Calu3 (cell line): ENCODE results near the gene APBA1. TPM values are rescaled to one million over a fixed set of nuclear protein-coding genes. Genes with fewer than 3 reads are reported as not detected.

Experiments
- BruUV-seq: library from RNA; stranded (reverse); fragments of 400-500 nt; replicated peaks from 2 replicates; lab custom pipeline; 2021; lab: Mats Ljungman, UMichigan
- CTCF ChIA-PET: fragments of 300-600 bp; sonication (Branson Sonifier 250); formaldehyde crosslinking; loops from one replicate; lab custom pipeline; 2022; ENCODE audit warnings: antibody characterized with exemption; lab: Charles Lee
- DNase-seq: peaks from one replicate; pipeline ENCODE4 v3.0.0; 2022
- H3K27ac Mint-ChIP-seq: one replicate; pipeline ENCODE4 v1.8.0; 2022; ENCODE audit warnings: mixed read lengths; ENCODE audit not compliant: unreplicated experiment
- H3K27me3 Mint-ChIP-seq: one replicate; pipeline ENCODE4 v1.8.0; 2022; ENCODE audit warnings: mixed read lengths; ENCODE audit not compliant: unreplicated experiment
- H3K36me3 Mint-ChIP-seq: one replicate; pipeline ENCODE4 v1.8.0; 2022; ENCODE audit warnings: mild to moderate bottlenecking, moderate library complexity, mixed read lengths; ENCODE audit not compliant: insufficient read depth, unreplicated experiment
- H3K4me1 Mint-ChIP-seq: one replicate; pipeline ENCODE4 v1.8.0; 2022; ENCODE audit warnings: mild to moderate bottlenecking, low read depth, mixed read lengths; ENCODE audit not compliant: unreplicated experiment
- H3K4me3 Mint-ChIP-seq: one replicate; pipeline ENCODE4 v1.8.0; 2022; ENCODE audit warnings: mild to moderate bottlenecking, low read depth, moderate library complexity, mixed read lengths; ENCODE audit not compliant: unreplicated experiment
- H3K9me3 Mint-ChIP-seq: one replicate; pipeline ENCODE4 v1.8.0; 2022; ENCODE audit warnings: low read depth, mixed read lengths; ENCODE audit not compliant: unreplicated experiment
- CTCF ChIP-seq: fragments of 200-600 bp; IDR thresholded peaks from one replicate; pipeline ENCODE4 v1.8.0; 2022; ENCODE audit warnings: antibody characterized with exemption; ENCODE audit not compliant: unreplicated experiment
- intact Hi-C: fragments of 100-400 bp; cut with micrococcal nuclease; formaldehyde crosslinking; loops from one replicate; pipeline ENCODE4 v1.10.0; 2022; ENCODE audit not compliant: unreplicated experiment
- total RNA-seq: library from RNA; stranded (reverse); gene quantifications from 2 replicates; pipeline ENCODE4 v1.2.3, GENCODE V29; 2022

The APBA1 gene
- total RNA-seq, 1 experiment from 2014 or later, result 4.4 TPM

- no peaks in the 10 kb centered on the region for H3K27me3 Mint-ChIP-seq
- peaks cover 33% of the 10 kb centered on the region for H3K4me1 Mint-ChIP-seq
- intact Hi-C loops, result no loop called here
- DNase-seq, result no peak
- no peak overlapping the region for H3K4me3 Mint-ChIP-seq
- H3K27ac Mint-ChIP-seq, result no peak overlapping the region
- H3K9me3 Mint-ChIP-seq, result no peaks in the 10 kb centered on the region
- no peaks in the 10 kb centered on the region for H3K36me3 Mint-ChIP-seq
- no peak for TF ChIP-seq CTCF
- no TSS peak for BruUV-seq
- CTCF ChIA-PET, result no interaction called here
Observed at GRCh38 chr9:69498470-69498869, 173.7 kb downstream of the APBA1 start.

GRCh38 chr9:69497816-69498215 lies 174.4 kb downstream of the APBA1 start:
- BruUV-seq, result no TSS peak
- no peak for DNase-seq
- H3K4me1 Mint-ChIP-seq, result peaks cover 33% of the 10 kb centered on the region
- CTCF ChIA-PET, result no interaction called here
- no peaks in the 10 kb centered on the region for H3K9me3 Mint-ChIP-seq
- no peaks in the 10 kb centered on the region for H3K27me3 Mint-ChIP-seq
- no peaks in the 10 kb centered on the region for H3K36me3 Mint-ChIP-seq
- no peak overlapping the region for H3K4me3 Mint-ChIP-seq
- H3K27ac Mint-ChIP-seq, result no peak overlapping the region
- no peak for TF ChIP-seq CTCF
- intact Hi-C loops, result no loop called here

- H3K27ac Mint-ChIP-seq, result no peak overlapping the region
- no TSS peak for BruUV-seq
- H3K4me3 Mint-ChIP-seq, result no peak overlapping the region
- H3K9me3 Mint-ChIP-seq, result no peaks in the 10 kb centered on the region
- peaks cover 27% of the 10 kb centered on the region for H3K4me1 Mint-ChIP-seq
- no peak for TF ChIP-seq CTCF
- DNase-seq, result no peak
- CTCF ChIA-PET, result no interaction called here
- intact Hi-C loops, result no loop called here
- H3K36me3 Mint-ChIP-seq, result no peaks in the 10 kb centered on the region
- H3K27me3 Mint-ChIP-seq, result no peaks in the 10 kb centered on the region
Observed at GRCh38 chr9:69496846-69497450, 175.2 kb downstream of the APBA1 start.

- H3K27me3 Mint-ChIP-seq, result no peaks in the 10 kb centered on the region
- intact Hi-C loops, result no loop called here
- BruUV-seq, result no TSS peak
- CTCF ChIA-PET, result interaction anchor here (0.6 kb wide), 1 partner anchor 35 kb away, joined by 3 read pairs; no protein-coding TSS in a partner anchor
- H3K27ac Mint-ChIP-seq, result no peak overlapping the region
- no peak for TF ChIP-seq CTCF
- no peak for DNase-seq
- peaks cover 27% of the 10 kb centered on the region for H3K4me1 Mint-ChIP-seq
- H3K4me3 Mint-ChIP-seq, result no peak overlapping the region
- no peaks in the 10 kb centered on the region for H3K9me3 Mint-ChIP-seq
- no peaks in the 10 kb centered on the region for H3K36me3 Mint-ChIP-seq
Observed at GRCh38 chr9:69495296-69495695, 176.9 kb downstream of the APBA1 start.
